GM19467 (cell line): ENCODE measurements around the gene TRIM52.
"Not testable (repeated sequence)": the region's sequence is repeated elsewhere in the genome, so short reads cannot be mapped to it uniquely, and the experiment has no call there.

Source experiments
- ATAC-seq: cut with Tn5 transposase; IDR thresholded peaks from one replicate; pipeline ENCODE4 v1.9.1; 2021; ENCODE audit warnings: mild to moderate bottlenecking, moderate library complexity; ENCODE audit not compliant: unreplicated experiment

TRIM52 gene

GRCh38 chr5:181260720-181261319 lies at the start of gene TRIM52:
Gene TRIM52, minus strand, starts transcription at chr5:181261143. Its CDS starts 330 bp downstream, at chr5:181260813.
- peak; percentile 81 for ATAC-seq

GRCh38 chr5:181287331-181287730 lies 26.4 kb upstream of the TRIM52 start:
- ATAC-seq, result not testable (repeated sequence)

- not testable (repeated sequence) for ATAC-seq
Observed at GRCh38 chr5:181285962-181286705, 25.2 kb upstream of the TRIM52 start.

- ATAC-seq, result not testable (repeated sequence)
Observed at GRCh38 chr5:181283841-181284755, 23.2 kb upstream of the TRIM52 start.

GRCh38 chr5:181283347-181283746 lies 22.4 kb upstream of the TRIM52 start:
- no peak for ATAC-seq

- ATAC-seq, result no peak
Observed at GRCh38 chr5:181282874-181283273, 21.9 kb upstream of the TRIM52 start.

GRCh38 chr5:181282415-181282814 lies 21.5 kb upstream of the TRIM52 start:
- ATAC-seq, result not testable (repeated sequence)

GRCh38 chr5:181281984-181282316 lies 21.0 kb upstream of the TRIM52 start:
- no peak for ATAC-seq

- no peak for ATAC-seq
Observed at GRCh38 chr5:181281077-181281983, 20.4 kb upstream of the TRIM52 start.

GRCh38 chr5:181280251-181280762 lies 19.4 kb upstream of the TRIM52 start:
- no peak for ATAC-seq

GRCh38 chr5:181273433-181273744 lies 12.4 kb upstream of the TRIM52 start:
- ATAC-seq, result not testable (repeated sequence)

- ATAC-seq, result no peak
Observed at GRCh38 chr5:181271081-181271480, 10.1 kb upstream of the TRIM52 start.

GRCh38 chr5:181267907-181268306 lies 7.0 kb upstream of the TRIM52 start:
- ATAC-seq, result not testable (repeated sequence)

GRCh38 chr5:181267291-181267904 lies 6.5 kb upstream of the TRIM52 start:
- not testable (repeated sequence) for ATAC-seq

- ATAC-seq, result no peak
Observed at GRCh38 chr5:181265092-181265671, 4.2 kb upstream of the TRIM52 start.

- ATAC-seq, result no peak
Observed at GRCh38 chr5:181263633-181264032, 2.7 kb upstream of the TRIM52 start.

- peak; percentile 49 for ATAC-seq
Observed at GRCh38 chr5:181261320-181262049, 542 bp upstream of the TRIM52 start.

- ATAC-seq, result no peak
Observed at GRCh38 chr5:181259974-181260719, 796 bp downstream of the TRIM52 start.
